ENCODE data around the gene HEMGN.

The HEMGN gene

DNA sequence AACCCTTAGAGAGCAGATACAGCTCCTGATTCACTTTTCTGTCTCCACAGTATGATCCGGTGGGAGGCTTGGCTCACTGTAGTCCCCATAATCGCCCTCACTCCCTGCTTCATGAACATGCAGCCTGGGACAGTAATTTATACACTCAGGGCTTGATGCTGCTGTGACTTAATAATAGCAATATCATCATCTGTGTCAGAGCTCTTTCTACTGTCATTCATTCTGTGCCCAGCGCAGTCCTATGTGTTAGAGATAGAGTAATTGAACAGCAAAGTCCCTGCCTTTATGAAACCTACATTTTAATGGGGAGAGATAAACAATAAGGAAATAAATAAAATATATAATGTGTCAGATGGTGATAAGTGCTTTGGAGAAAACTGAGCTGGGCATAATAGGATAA, 2.8 kb upstream of the HEMGN start:
- TF ChIP-seq, protein P1, sequence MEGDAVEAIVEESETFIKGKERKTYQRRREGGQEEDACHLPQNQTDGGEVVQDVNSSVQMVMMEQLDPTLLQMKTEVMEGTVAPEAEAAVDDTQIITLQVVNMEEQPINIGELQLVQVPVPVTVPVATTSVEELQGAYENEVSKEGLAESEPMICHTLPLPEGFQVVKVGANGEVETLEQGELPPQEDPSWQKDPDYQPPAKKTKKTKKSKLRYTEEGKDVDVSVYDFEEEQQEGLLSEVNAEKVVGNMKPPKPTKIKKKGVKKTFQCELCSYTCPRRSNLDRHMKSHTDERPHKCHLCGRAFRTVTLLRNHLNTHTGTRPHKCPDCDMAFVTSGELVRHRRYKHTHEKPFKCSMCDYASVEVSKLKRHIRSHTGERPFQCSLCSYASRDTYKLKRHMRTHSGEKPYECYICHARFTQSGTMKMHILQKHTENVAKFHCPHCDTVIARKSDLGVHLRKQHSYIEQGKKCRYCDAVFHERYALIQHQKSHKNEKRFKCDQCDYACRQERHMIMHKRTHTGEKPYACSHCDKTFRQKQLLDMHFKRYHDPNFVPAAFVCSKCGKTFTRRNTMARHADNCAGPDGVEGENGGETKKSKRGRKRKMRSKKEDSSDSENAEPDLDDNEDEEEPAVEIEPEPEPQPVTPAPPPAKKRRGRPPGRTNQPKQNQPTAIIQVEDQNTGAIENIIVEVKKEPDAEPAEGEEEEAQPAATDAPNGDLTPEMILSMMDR (conservative IDR thresholded peaks at IDR 0.05; ENCODE audit: low read length), result no peak
- DNase-seq (ENCODE audit: low read depth), result no peak
- H3K4me3 ChIP-seq (ENCODE audit: low read length), result no peak overlapping the region

DNA sequence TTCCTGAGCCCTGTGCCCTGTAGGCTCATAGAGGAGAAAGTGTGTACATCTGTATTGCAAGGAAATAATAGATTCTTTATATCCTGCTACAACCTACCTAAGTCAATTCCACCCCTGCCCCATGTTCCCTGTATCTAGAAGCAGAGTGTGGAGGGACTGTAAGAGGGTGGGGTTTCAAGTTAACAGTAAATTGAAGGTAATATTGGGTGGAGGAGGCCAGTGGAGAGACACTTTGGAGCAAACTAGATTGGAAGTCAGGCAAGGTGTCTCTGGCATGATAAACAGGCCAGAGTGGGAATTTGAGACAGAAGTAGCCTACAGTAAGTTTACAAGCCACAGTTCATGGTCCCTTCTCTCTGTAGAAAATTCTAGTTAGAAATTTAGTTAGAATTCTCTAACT, 2.3 kb upstream of the HEMGN start:
- no peak for DNase-seq (ENCODE audit: low read depth)
- TF ChIP-seq, protein P1 (conservative IDR thresholded peaks at IDR 0.05; ENCODE audit: low read length), result no peak
- no peak overlapping the region for H3K4me3 ChIP-seq (ENCODE audit: low read length)

DNA sequence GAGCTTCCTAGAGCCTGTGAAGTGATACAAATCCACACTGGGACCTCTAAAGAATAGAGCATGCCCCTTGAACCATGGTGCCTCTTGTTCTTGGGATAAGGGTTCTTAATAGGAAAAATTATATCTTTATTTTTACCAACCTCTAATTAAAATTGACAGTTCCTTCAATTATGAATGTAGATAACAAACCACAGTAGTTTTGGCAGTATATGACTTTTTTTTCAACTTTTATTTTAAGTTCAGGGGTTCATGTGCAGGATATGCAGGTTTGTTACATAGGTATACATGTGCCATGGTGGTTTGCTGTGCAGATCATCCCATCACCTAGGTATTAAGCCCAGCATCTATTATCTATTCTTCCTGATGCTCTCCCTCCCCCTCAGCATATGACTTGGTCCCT, 974 bp downstream of the HEMGN start:
- no peak overlapping the region for H3K4me3 ChIP-seq (ENCODE audit: low read length)
- TF ChIP-seq, protein P1 (conservative IDR thresholded peaks at IDR 0.05; ENCODE audit: low read length), result no peak
- no peak for DNase-seq (ENCODE audit: low read depth)

DNA sequence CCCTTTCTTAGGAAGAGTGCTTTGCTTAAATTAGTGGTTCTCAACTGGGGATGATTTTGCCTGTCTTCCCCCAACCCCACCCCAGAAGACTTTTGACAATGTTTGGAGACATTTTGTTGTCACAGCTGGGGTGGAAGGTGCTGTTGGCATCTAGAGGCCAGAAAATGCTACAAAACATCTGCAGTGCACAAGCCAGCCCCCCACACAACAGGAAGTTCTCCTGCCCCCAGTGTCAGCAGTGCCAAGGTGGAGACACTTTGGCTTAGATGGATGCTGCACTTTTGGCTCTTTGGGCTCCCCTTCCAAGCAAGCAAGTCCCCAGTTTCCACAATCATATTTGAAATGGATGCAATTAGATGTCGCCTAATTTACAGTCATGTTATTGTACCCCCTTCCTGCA, 2.7 kb downstream of the HEMGN start:
- TF ChIP-seq, protein P1 (conservative IDR thresholded peaks at IDR 0.05; ENCODE audit: low read length), result no peak
- H3K4me3 ChIP-seq (ENCODE audit: low read length), result no peak overlapping the region
- no peak for DNase-seq (ENCODE audit: low read depth)

DNA sequence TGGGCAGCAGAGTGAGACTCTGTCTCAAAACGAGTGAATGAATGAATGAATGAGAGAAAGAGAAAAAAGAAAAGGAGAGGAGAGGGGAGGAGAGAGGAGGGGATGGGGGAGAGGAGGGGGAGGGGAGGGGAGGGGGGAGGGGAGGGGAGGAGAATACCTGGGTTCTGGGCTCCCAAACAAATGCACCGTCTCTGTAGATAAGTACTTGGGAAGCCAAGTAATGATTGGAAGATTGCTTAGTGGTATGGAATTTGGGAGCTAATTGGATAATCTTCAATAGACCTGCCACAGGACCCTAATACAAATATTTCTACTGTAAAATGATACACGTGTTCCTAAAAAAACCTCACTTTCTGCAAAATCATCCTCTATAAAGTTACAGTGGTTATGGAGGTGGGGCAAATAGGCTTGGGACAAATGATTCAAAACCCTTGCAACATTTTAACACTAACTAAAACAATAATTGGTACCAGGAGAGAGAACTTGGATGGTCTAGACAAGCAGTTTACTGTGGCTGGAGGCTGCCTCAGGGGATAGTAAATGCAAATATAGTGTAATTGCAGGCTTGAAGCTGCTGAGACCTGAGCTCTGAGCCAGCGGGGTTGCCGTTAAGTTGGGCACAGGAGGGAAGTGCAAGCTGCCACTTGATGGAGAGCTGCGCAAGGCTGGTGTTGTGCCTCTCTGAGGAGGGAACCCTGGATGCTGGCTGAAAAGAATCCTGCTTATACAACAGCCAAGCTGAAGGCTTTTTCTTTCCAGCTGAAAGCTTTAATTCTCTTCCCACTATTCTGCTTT, 3.5 kb downstream of the HEMGN start:
- H3K4me3 ChIP-seq (ENCODE audit: low read length), result no peak overlapping the region
- DNase-seq (ENCODE audit: low read depth), result no peak
- TF ChIP-seq, protein P1 (conservative IDR thresholded peaks at IDR 0.05; ENCODE audit: low read length), result no peak

DNA sequence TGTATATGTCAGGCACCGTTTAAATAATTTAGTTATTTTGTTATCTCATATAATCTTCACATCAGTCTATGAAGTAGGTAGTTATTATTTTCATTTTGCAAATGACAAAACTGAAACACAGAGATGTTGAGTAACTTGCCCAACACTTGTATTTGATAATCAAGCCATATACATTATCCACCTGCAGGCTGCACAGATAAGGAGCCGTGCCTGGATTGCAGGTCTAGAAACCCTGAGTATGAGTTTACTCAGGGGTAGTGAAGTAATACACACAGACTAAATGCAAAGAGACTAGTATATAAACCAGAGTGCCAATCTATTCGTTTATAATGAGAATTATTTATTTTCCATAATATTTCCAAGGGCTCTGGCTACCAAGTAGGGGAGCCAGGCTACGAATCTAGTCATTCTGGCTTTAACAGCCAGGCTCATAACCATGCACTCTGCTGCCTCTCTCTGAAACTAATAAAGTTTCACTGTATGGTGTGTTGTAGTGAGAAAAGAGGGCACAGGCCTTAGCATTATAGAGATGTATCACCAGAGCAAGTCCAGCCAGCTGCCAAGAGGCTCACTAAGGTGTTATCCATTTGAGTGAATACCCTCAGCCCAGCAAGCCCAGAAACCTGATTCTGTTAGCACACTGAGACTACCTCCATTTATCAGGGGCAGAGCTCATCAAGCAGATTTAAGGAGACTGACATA, 4.5 kb downstream of the HEMGN start:
- TF ChIP-seq, protein P1 (conservative IDR thresholded peaks at IDR 0.05; ENCODE audit: low read length), result no peak
- no peak overlapping the region for H3K4me3 ChIP-seq (ENCODE audit: low read length)
- DNase-seq (ENCODE audit: low read depth), result no peak

DNA sequence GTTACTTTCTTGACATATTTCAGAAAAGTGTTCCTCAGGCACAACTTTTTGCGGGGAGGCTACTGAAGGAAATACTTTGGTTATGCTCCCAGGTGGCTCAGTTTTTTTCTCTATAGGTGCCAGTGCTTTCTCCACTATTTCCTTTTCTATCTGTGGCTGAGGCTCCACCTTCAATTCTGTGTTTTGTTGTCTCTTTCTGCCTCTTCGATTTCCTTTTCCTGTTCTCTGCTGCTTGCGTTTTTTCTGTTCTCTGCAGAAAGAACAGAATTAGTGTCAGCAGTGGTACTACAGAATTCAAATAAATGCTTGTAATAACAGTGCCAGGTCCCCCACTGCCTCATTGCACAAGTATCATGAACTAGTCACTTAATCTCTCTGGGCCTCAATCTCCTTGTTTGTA, 7.0 kb downstream of the HEMGN start:
- H3K4me3 ChIP-seq (ENCODE audit: low read length), result no peak overlapping the region
- TF ChIP-seq, protein P1 (conservative IDR thresholded peaks at IDR 0.05; ENCODE audit: low read length), result no peak
- no peak for DNase-seq (ENCODE audit: low read depth)

Measured in AG10803 (cell line).